Stimulated activated CD4-positive, alpha-beta T cell treated with anti-CD3 and anti-CD28 coated beads, TNF-alpha, amount 100 ng/mL, for 4 hours (primary cell): ENCODE data around the gene TMEM127.
"Not testable (repeated sequence)": the region's sequence is repeated elsewhere in the genome, so short reads cannot be mapped to it uniquely, and the experiment has no call there.

Experiments
- DNase-seq, 3 experiments: peaks; one replicate each; pipeline ENCODE4 v3.0.0-alpha.2; 2020; ENCODE audit warnings: low read depth in 3 of 3

TMEM127 gene

GRCh38 chr2:96241900-96242611 is 23.7 kb downstream of the TMEM127 start:
- no peak for DNase-seq

- DNase-seq = no peak
Measured at GRCh38 chr2:96241227-96241626, 24.6 kb downstream of the TMEM127 start.

GRCh38 chr2:96240341-96241038 is 25.3 kb downstream of the TMEM127 start:
- DNase-seq = no peak

GRCh38 chr2:96239745-96240264 is 26.0 kb downstream of the TMEM127 start:
- no peak for DNase-seq

GRCh38 chr2:96239091-96239490 is 26.7 kb downstream of the TMEM127 start:
- DNase-seq = no peak

GRCh38 chr2:96238266-96238665 is 27.5 kb downstream of the TMEM127 start:
- no peak for DNase-seq

GRCh38 chr2:96236882-96237281 is 28.9 kb downstream of the TMEM127 start:
- DNase-seq = no peak

- no peak for DNase-seq
Measured at GRCh38 chr2:96233880-96234316, 31.9 kb downstream of the TMEM127 start.

GRCh38 chr2:96233436-96233835 is 32.4 kb downstream of the TMEM127 start:
- no peak for DNase-seq

- no peak for DNase-seq
Measured at GRCh38 chr2:96231316-96231715, 34.5 kb downstream of the TMEM127 start.

GRCh38 chr2:96225016-96225533 is 40.7 kb downstream of the TMEM127 start:
- DNase-seq = no peak

GRCh38 chr2:96221106-96221505 is 44.7 kb downstream of the TMEM127 start:
- not testable (repeated sequence) for DNase-seq

- not testable (repeated sequence) for DNase-seq
Measured at GRCh38 chr2:96219959-96220358, 45.8 kb downstream of the TMEM127 start.

GRCh38 chr2:96218508-96219131 is 47.2 kb downstream of the TMEM127 start:
- DNase-seq = no peak

GRCh38 chr2:96214554-96214953 is 51.2 kb downstream of the TMEM127 start:
- DNase-seq = no peak

- DNase-seq = no peak
Measured at GRCh38 chr2:96213379-96213778, 52.4 kb downstream of the TMEM127 start.

GRCh38 chr2:96212339-96212738 is 53.5 kb downstream of the TMEM127 start:
- DNase-seq = no peak

- DNase-seq = no peak
Measured at GRCh38 chr2:96209729-96210085, 56.1 kb downstream of the TMEM127 start.

- DNase-seq = no peak
Measured at GRCh38 chr2:96209011-96209728, 56.6 kb downstream of the TMEM127 start.

GRCh38 chr2:96208143-96209010 is 57.4 kb downstream of the TMEM127 start, which contains the start of gene STARD7:
Gene STARD7 (minus strand): TSS chr2:96208827. CDS start chr2:96208434, 393 bp downstream.
- peak; percentile 94 to 96 (median 95) for DNase-seq

GRCh38 chr2:96207774-96208142 is 58.0 kb downstream of the TMEM127 start:
- DNase-seq = no peak
